Fibroblast of lung (primary cell): ENCODE measurements around the gene MON1A. TPM values are rescaled to one million over a fixed set of nuclear protein-coding genes. Genes with fewer than 3 reads are reported as not detected.
A peak's percentile ranks its signal among the peaks of the same experiment; 100 is the strongest.

Experiments
- DNase-seq, 2 donors: peaks; one replicate each; pipeline versions ENCODE4 v3.0.0 to v3.0.0-alpha.2; 2010; ENCODE audit warnings: low read depth in 2 of 2
- H2AFZ ChIP-seq: 2 replicates; pipeline ENCODE4 v1.5.1; 2012; ENCODE audit warnings: low read length, control low read depth, inconsistent platforms
- H3K27ac ChIP-seq: 2 replicates; pipeline ENCODE4 v1.5.1; 2011; ENCODE audit warnings: low read length, control low read depth; ENCODE audit not compliant: insufficient read depth
- H3K27me3 ChIP-seq: 2 replicates; pipeline ENCODE4 v1.5.1; 2011; ENCODE audit warnings: mild to moderate bottlenecking, low read length; ENCODE audit not compliant: control insufficient read depth, insufficient read depth
- H3K36me3 ChIP-seq: 2 replicates; pipeline ENCODE4 v1.5.1; 2011; ENCODE audit warnings: low read length; ENCODE audit not compliant: control insufficient read depth, insufficient read depth
- H3K4me1 ChIP-seq: 2 replicates; pipeline ENCODE4 v1.5.1; 2011; ENCODE audit warnings: low read length; ENCODE audit not compliant: control insufficient read depth, insufficient read depth; ENCODE audit errors: extremely low read depth
- H3K4me2 ChIP-seq: 2 replicates; pipeline ENCODE4 v1.5.1; 2011; ENCODE audit warnings: low read length, control low read depth; ENCODE audit not compliant: insufficient read depth; ENCODE audit errors: extremely low read depth
- H3K4me3 ChIP-seq, 4 experiments: fragments of 200-600 bp in 1 of 4; sonication (generic) in 1 of 4; replicated peaks in 1 of 4; 2 replicates each; pipeline ENCODE4 v1.5.1; 2011 to 2016; ENCODE audit warnings: low read length in 4 of 4, low read depth in 3 of 4, mild to moderate bottlenecking in 3 of 4, control low read depth in 2 of 4, inconsistent platforms in 1 of 4, mixed read lengths in 1 of 4; ENCODE audit not compliant: insufficient read depth in 1 of 4; ENCODE audit errors: control extremely low read depth in 1 of 4
- H3K79me2 ChIP-seq: 2 replicates; pipeline ENCODE4 v1.5.1; 2012; ENCODE audit warnings: mild to moderate bottlenecking, low read length, inconsistent platforms; ENCODE audit not compliant: control insufficient read depth, insufficient read depth
- H3K9ac ChIP-seq: 2 replicates; pipeline ENCODE4 v1.5.1; 2011; ENCODE audit warnings: mild to moderate bottlenecking, low read length, control low read depth; ENCODE audit not compliant: insufficient read depth
- H3K9me3 ChIP-seq: 2 replicates; pipeline ENCODE4 v1.5.1; 2012; ENCODE audit warnings: low read depth, low read length; ENCODE audit not compliant: control insufficient read depth, insufficient read depth
- H4K20me1 ChIP-seq: 2 replicates; pipeline ENCODE4 v1.5.1; 2011; ENCODE audit warnings: low read length; ENCODE audit not compliant: control insufficient read depth, insufficient read depth; ENCODE audit errors: extremely low read depth
- EZH2 ChIP-seq: IDR thresholded peaks from 2 replicates; pipeline ENCODE4 v1.5.1; 2012; ENCODE audit warnings: low read length, control low read depth, mild to moderate bottlenecking; ENCODE audit errors: missing control alignments
- polyA plus RNA-seq, 2 donors: library from polyadenylated mRNA; depleted of rRNA in 1 of 2; stranded (reverse) in 1 of 2; unstranded in 1 of 2; fragments of >200 nt; gene quantifications; 2 replicates each; pipeline ENCODE4 v1.2.1, GENCODE V29; 2011 to 2012; ENCODE audit warnings: missing spikeins in 1 of 2
- total RNA-seq: library from RNA; depleted of rRNA; stranded (reverse); fragments of >200 nt; gene quantifications from 2 replicates; pipeline ENCODE4 v1.2.1, GENCODE V29; 2014
- TF ChIP-seq, protein P1 (sequence below), 2 donors: IDR thresholded peaks in 1 of 2; conservative IDR thresholded peaks in 1 of 2; 1 replicate in 1 of 2; 2 replicates in 1 of 2; pipeline ENCODE4 v1.5.1; 2011 to 2012; ENCODE audit warnings: low read length in 2 of 2, control low read depth in 1 of 2, inconsistent platforms in 1 of 2, low read depth in 1 of 2, mild to moderate bottlenecking in 1 of 2

The MON1A gene
- total and polyA plus RNA-seq, 2 donors (not counting 1 experiment from before 2014, with no cell fraction given) = 6.7 to 12.2 TPM

DNA sequence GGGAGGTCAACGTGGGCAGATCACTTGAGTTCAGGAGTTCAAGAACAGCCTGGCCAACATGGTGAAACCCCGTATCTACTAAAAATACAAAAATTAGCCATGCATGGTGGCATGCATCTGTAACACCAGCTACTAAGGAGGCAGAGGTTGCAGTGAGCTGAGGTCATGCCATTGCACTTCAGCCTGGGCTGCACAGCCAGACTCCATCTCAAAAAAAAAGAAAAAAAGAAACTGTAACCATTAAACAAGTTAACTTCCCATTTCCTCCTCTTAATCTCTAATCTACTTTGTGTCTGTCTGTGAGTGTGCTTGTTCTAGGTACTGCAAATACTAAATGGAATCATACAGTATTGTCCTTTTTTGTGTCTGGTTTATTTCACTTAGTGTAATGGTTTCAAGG lies 13.0 kb upstream of the MON1A start:
- no peak overlapping the region for H3K4me3 ChIP-seq
- H3K27ac ChIP-seq = no peak overlapping the region
- no peak overlapping the region for H3K4me2 ChIP-seq
- H4K20me1 ChIP-seq = peaks cover 2% of the 10 kb centered on the region
- H3K9me3 ChIP-seq = no peaks in the 10 kb centered on the region
- H3K9ac ChIP-seq = no peak overlapping the region
- peaks cover 69% of the 10 kb centered on the region for H3K79me2 ChIP-seq
- no peaks in the 10 kb centered on the region for H3K27me3 ChIP-seq
- H2AFZ ChIP-seq = no peak overlapping the region
- H3K36me3 ChIP-seq = no peaks in the 10 kb centered on the region
- H3K4me1 ChIP-seq = no peaks in the 10 kb centered on the region
- TF ChIP-seq EZH2 = no peak
- TF ChIP-seq, protein P1, sequence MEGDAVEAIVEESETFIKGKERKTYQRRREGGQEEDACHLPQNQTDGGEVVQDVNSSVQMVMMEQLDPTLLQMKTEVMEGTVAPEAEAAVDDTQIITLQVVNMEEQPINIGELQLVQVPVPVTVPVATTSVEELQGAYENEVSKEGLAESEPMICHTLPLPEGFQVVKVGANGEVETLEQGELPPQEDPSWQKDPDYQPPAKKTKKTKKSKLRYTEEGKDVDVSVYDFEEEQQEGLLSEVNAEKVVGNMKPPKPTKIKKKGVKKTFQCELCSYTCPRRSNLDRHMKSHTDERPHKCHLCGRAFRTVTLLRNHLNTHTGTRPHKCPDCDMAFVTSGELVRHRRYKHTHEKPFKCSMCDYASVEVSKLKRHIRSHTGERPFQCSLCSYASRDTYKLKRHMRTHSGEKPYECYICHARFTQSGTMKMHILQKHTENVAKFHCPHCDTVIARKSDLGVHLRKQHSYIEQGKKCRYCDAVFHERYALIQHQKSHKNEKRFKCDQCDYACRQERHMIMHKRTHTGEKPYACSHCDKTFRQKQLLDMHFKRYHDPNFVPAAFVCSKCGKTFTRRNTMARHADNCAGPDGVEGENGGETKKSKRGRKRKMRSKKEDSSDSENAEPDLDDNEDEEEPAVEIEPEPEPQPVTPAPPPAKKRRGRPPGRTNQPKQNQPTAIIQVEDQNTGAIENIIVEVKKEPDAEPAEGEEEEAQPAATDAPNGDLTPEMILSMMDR (conservative IDR thresholded peaks at IDR 0.05 in 1 of 2, IDR thresholded peaks at IDR 0.05 in 1 of 2; ENCODE audit: low read depth in 1 of 2, low read length in 2 of 2) = no peak
- no peak for DNase-seq

DNA sequence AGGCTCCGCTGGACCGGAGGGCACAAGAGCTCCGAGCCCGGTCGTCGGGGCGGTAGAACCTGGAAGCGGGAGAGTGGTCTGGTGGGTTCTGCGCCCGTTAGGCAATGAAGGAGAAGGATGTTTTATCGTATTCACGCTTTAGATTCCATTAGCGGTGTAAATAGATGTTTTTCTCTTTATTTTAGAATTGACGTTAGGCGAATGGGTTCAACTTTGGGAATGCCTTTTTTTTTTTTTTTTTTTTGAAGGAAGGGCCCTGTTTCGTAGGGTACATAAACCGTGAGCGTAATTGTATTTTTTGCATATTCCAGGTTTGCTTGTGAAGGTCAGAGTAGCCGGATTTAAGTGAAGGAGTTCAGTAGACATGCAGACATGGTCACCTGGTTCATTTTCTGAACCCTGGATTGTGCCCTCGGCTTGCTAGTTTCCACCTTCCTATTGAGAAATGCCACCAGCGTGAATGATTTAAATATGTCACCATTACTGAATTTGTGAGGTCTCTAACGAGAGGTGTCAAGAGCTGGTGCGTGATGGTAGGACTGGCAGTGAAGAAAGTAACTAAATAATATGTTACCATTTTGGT lies 11.1 kb upstream of the MON1A start:
- Histone ChIP-seq H3K4me1 (no peaks in the 10 kb centered on the region), H3K27me3 (no peaks in the 10 kb centered on the region), H2AFZ (peak overlapping the region; percentile 37), H3K9me3 (no peaks in the 10 kb centered on the region), H3K4me3 (peak overlapping the region; percentile 80 to 95 (median 84)), H3K36me3 (no peaks in the 10 kb centered on the region), H3K9ac (peak overlapping the region; percentile 79), H3K79me2 (peaks cover 52% of the 10 kb centered on the region), H3K27ac (peak overlapping the region; percentile 76), H3K4me2 (peak overlapping the region; percentile 99), H4K20me1 (peaks cover 2% of the 10 kb centered on the region)
- no peak for DNase-seq
- TF ChIP-seq EZH2 = no peak
- TF ChIP-seq, protein P1 (conservative IDR thresholded peaks at IDR 0.05 in 1 of 2, IDR thresholded peaks at IDR 0.05 in 1 of 2; ENCODE audit: low read depth in 1 of 2, low read length in 2 of 2) = no peak

DNA sequence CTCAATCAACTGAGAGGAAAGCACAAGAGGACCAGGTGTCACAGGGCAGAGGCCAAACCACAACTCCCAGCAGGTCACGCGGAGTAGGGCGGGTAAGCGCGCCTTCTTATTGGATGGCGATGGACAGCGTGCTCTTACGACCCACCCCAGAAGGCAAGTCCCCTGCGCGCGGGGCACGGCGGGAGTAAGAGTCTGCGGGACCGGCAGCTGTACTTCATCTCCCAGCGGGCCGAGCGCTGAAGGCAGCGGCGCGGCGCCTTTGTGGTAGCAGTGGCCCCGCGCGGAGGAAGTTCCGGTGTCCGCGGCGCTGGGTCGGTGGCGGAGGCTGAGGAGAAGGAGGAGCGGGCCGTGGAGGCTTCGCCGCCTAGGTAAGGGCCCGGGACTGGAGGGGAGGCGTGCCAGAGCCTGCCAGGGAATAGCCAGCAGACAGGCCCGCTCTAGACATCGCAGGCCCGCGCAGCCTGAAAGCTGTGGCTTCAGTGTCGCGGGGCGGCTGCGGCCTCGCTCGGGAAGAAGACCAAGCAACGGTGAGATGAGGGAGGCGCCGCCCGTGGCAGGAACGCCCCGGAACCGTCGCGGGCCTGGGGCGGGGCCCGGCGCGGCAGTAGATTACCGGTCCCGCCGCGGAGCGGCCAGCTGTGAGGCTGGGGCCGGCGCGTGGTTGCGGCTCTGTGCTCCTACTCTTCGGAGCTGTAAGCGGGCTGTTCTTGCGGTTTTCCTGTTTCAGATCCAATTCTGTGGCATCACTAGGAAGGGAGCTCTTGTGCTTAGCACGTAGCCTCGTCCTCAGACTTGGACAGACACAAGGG lies 10.5 kb upstream of the MON1A start, which contains the start of gene RBM6:
TSS of gene RBM6 (plus strand) at position 293 of the 809 bp plus-strand sequence. CDS start 22,492 bp downstream, outside the sequence.
- no peaks in the 10 kb centered on the region for H3K9me3 ChIP-seq
- H3K27ac ChIP-seq = peak within 1 kb of the TSS; percentile 76
- DNase-seq = peak; percentile 98 to 99
- no peaks in the 10 kb centered on the region for H3K36me3 ChIP-seq
- peaks cover 45% of the 10 kb centered on the region for H3K79me2 ChIP-seq
- peak within 1 kb of the TSS; percentile 99 for H3K4me2 ChIP-seq
- H4K20me1 ChIP-seq = peaks cover 2% of the 10 kb centered on the region
- no peaks in the 10 kb centered on the region for H3K27me3 ChIP-seq
- peak within 1 kb of the TSS; percentile 80 to 95 (median 84) for H3K4me3 ChIP-seq
- H2AFZ ChIP-seq = peak within 1 kb of the TSS; percentile 45
- TF ChIP-seq EZH2 = no peak
- TF ChIP-seq, protein P1 (conservative IDR thresholded peaks at IDR 0.05 in 1 of 2, IDR thresholded peaks at IDR 0.05 in 1 of 2; ENCODE audit: low read depth in 1 of 2, low read length in 2 of 2) = no peak
- H3K4me1 ChIP-seq = no peaks in the 10 kb centered on the region
- peak within 1 kb of the TSS; percentile 79 for H3K9ac ChIP-seq
